ENCODE data around the gene TTC39A.

DNA sequence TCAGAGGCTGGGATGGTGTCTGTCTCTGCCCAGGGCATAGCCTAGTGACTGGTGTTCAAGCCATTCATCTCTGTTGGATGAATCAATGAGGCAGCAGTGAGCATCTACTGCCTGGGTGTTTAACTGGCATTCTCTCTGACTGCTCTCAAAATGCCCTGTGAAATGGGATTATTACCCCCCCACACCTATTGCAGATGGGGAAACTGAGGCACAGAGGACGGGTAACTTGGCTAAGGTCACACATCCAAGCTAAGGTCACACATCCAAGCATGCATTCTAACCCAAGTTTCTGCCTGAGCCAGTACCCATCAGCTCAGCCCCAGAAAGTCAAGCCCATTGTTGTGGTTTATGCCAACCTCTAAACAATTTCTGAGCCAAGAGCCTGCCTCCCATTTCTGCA, 5.0 kb downstream of the TTC39A start:
- TF ChIP-seq, protein P1, sequence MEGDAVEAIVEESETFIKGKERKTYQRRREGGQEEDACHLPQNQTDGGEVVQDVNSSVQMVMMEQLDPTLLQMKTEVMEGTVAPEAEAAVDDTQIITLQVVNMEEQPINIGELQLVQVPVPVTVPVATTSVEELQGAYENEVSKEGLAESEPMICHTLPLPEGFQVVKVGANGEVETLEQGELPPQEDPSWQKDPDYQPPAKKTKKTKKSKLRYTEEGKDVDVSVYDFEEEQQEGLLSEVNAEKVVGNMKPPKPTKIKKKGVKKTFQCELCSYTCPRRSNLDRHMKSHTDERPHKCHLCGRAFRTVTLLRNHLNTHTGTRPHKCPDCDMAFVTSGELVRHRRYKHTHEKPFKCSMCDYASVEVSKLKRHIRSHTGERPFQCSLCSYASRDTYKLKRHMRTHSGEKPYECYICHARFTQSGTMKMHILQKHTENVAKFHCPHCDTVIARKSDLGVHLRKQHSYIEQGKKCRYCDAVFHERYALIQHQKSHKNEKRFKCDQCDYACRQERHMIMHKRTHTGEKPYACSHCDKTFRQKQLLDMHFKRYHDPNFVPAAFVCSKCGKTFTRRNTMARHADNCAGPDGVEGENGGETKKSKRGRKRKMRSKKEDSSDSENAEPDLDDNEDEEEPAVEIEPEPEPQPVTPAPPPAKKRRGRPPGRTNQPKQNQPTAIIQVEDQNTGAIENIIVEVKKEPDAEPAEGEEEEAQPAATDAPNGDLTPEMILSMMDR (IDR thresholded peaks at IDR 0.05), result no peak
- no peak for TF ChIP-seq EZH2 (IDR thresholded peaks at IDR 0.05; ENCODE audit: borderline replicate concordance, insufficient read depth, low read depth, low read length, poor library complexity, severe bottlenecking)
